Right renal cortex interstitium (tissue), 3 donors: Measurements from ENCODE around the gene LRRC45. TPM values are rescaled to one million over a fixed set of nuclear protein-coding genes. Genes with fewer than 3 reads are reported as not detected.

Source experiments
- DNase-seq, 3 donors: peaks; one replicate each; pipeline ENCODE4 v3.0.0-alpha.2; 2013; ENCODE audit warnings: low read depth in 3 of 3, low spot score in 2 of 3
- polyA plus RNA-seq, 3 donors: library from polyadenylated mRNA; unstranded; fragments of 120-200 nt; gene quantifications; one replicate each; pipeline ENCODE4 v1.2.1, GENCODE V29; 2013; ENCODE audit not compliant: insufficient read length in 3 of 3

LRRC45 gene
- polyA plus RNA-seq, 3 donors = 11.0 to 12.9 (median 11.9) TPM

DNA sequence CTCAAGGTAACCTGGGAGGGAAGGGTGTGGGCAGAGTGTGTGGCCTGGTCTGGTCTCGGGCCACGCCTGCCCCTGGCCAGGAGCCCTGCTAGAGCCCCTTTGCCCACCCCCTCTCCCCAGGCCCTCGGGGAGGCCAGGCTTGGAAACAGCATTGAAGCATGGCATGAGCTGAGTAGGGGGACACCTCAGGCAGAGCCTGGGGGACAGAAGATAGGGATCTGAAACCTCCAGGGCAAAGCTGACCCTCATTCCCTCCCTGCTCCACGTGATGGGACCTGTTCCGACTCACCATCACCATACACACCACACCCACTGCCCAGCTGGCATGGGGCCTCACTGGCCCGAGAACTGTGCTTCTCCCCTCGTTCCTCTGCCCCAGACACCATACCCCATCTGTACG lies 26.0 kb downstream of the LRRC45 start:
- DNase-seq = no peak

DNA sequence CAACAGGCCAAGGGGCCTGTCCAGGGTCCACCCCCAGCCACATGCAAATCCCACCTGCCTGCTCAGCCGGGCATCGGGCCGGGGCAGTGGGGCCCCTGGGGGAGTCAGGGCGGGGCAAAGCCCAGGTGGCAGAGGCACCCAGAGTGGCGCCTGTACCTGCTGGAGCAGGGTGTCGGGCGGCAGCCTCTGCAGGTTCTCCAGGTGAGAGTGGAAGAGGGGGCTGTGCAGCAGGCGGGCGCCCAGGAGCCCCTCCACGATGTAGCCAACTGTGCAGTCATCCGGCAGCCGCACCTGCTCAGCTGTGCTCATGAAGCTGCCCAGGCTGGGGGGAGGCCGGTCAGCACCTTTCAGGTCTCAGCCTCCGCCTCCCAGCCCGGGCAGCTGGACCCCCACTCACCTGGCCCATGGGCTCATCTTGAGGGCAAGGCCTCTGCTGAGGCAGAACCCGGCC lies 26.4 kb downstream of the LRRC45 start:
- DNase-seq = no peak

DNA sequence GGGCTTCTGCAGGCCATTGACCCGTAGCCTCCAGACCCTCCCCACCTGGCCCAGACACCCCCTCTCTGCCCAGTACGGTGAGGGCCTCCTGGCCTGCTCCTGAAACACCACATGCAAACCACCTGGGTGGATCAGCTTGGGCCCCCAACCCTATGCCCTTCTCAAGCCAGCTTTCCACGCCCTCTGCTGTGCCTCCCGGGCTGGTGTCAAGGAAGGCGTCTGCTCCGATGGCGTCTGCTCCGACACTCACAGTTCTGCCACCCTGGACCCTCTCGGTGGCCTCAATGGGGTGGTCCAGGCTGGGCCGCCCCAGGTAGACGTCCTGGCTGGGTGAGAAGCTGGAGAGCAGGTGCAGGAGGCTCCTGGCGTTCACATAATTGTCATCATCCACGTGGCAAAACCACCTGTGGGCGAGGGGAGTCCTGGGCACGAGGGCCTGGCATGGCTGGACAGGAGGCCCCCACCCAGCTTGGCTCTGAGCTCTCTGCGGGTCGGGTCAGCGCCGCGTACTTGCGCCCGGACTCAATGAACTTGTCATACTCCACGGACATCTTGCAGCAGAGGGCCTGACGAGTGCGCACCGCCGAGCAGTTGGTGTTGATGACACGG lies 27.2 kb downstream of the LRRC45 start:
- DNase-seq = no peak

- no peak for DNase-seq
Observed at GRCh38 chr17:82050761-82051641, 27.9 kb downstream of the LRRC45 start.

GRCh38 chr17:82051776-82052637 lies 28.9 kb downstream of the LRRC45 start, which contains the start of the genes GPS1 and RFNG:
GPS1 (plus strand) TSS chr17:82051898; CDS start chr17:82051932, 34 bp downstream.
RFNG (minus strand) TSS chr17:82051811; CDS start chr17:82051766, 45 bp downstream.
- DNase-seq = no peak

DNA sequence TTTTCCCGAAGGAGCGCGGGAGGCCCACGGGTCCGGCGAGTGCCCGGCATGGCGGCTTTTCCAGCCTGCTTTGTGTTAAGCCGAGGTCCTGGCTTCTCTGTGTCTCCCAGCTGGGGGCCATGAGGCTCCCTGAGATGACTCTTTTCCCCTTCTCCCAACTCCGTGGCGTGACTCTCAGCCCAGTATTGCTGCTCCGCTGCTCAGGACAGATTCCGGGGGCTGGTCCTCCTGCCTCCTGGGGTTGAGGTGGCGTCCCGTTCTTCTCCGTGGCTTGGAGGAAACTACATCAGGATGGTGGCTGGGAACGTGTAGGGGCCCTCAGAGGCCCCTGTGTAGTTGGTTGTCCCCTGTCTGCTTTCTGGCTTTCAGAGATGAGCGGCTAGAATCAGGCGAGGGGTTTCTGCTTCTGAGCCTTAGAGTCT lies 29.5 kb downstream of the LRRC45 start:
- DNase-seq = no peak

- no peak for DNase-seq
Observed at GRCh38 chr17:82053130-82053529, 30.0 kb downstream of the LRRC45 start.

- no peak for DNase-seq
Observed at GRCh38 chr17:82053556-82054263, 30.6 kb downstream of the LRRC45 start.

- DNase-seq = no peak
Observed at GRCh38 chr17:82054351-82055022, 31.4 kb downstream of the LRRC45 start.

DNA sequence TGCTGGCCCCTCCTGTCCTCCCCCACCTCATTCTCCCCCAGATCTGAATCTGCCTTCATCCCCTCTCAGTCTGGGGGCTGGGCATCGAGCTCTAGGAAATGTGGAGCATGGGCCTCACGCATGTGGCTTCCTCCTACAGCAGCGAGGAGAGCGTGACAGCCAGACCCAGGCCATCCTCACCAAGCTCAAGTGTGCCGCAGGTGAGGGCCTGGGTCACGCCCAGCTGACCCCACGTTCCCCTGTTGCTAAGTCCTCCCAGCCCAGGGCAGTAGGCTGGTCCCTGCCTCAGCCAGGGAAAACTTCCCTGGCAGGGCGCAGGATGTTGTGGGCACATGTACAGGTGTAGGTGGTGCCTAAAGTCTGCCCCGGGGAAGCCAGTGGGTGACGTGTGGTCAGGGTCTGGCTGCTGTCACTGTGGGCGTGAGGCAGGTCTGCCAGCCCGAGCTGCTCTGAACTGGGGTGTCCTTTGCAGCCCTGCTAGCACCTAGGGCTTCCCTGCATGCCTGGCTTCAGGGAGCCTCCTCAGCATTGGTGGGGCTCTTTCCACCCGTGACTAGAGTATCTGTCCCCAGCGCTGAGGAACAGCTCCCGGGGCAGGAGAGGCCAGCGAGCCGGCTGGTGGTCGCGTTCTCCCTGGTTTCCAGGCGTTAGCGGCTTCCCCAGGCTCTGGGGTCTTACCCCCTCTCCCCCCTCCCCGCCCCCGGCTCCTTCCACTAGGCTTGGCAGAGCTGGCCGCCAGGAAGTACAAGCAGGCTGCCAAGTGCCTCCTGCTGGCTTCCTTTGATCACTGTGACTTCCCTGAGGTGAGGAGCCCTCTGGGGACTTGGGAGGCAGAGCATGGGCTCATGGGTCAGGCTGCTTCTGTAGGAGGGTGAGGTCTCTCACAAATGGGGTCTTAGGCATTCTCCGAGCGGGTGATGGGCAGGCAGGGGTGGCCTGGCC lies 32.2 kb downstream of the LRRC45 start:
- no peak for DNase-seq

DNA sequence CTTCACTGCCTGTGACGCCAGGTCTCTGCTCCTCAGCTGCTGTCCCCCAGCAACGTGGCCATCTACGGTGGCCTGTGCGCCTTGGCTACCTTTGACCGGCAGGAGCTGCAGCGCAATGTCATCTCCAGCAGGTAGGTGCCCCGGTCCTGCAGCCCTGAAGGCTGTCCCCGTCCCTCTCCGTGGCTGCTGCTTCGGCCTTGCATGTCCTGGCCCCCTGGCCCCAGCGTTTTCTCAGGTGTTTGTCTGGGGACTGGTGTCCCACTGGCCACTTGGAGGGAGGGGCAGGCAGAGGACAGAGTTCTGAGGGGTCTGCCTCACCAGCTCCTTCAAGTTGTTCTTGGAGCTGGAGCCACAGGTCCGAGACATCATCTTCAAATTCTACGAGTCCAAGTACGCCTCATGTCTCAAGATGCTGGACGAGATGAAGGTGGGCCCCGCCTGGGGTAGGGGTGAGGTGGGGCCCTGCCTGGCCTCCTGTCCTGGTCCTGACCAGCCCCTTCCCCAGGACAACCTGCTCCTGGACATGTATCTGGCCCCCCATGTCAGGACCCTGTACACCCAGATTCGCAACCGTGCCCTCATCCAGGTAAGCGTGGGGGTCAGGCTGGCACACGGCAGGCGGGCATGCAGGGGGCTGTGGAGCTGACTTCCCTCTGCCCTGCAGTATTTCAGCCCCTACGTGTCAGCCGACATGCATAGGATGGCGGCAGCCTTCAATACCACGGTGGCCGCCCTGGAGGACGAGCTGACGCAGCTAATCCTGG lies 33.0 kb downstream of the LRRC45 start:
- DNase-seq = no peak

DNA sequence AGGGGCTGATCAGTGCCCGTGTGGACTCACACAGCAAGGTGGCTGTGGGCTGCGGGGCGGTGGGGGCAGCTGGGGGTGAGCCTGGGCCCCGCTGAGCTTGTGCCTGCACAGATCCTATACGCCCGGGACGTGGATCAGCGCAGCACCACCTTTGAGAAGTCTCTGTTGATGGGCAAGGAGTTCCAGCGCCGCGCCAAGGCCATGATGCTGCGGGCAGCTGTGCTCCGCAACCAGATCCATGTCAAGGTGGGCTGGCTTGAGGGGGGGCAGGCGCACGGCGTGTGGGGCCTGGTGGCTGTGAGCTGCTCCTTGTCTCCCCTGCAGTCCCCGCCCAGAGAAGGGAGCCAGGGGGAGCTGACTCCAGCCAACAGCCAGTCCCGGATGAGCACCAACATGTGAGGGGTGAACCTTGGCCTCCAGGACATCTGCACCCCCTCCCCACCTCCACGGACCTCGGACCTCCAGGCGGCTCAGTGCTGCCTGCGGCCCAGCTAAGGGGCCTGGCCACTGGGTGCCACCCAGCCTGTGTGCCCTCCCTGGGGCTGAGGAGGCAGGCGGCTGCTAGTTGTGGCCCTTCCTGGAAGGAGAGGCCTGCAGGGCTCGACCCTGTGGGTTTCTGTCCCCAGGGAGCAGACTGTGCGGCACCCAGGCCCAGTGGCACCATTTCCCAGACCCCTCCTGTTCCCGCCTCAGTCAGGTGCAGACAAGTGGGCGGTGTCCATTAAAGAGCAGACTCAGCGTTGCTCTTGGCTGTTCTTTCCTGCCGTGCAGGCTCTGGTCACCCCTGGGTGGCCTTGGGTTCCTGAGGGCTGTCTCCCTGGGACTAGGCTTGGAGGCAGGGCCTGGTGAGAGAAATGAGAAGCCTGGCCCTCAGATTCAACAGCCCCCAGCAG lies 33.9 kb downstream of the LRRC45 start:
- DNase-seq = no peak

GRCh38 chr17:82058230-82058854 lies 35.2 kb downstream of the LRRC45 start:
- DNase-seq = no peak

GRCh38 chr17:82058855-82059249 lies 35.7 kb downstream of the LRRC45 start:
- no peak for DNase-seq

DNA sequence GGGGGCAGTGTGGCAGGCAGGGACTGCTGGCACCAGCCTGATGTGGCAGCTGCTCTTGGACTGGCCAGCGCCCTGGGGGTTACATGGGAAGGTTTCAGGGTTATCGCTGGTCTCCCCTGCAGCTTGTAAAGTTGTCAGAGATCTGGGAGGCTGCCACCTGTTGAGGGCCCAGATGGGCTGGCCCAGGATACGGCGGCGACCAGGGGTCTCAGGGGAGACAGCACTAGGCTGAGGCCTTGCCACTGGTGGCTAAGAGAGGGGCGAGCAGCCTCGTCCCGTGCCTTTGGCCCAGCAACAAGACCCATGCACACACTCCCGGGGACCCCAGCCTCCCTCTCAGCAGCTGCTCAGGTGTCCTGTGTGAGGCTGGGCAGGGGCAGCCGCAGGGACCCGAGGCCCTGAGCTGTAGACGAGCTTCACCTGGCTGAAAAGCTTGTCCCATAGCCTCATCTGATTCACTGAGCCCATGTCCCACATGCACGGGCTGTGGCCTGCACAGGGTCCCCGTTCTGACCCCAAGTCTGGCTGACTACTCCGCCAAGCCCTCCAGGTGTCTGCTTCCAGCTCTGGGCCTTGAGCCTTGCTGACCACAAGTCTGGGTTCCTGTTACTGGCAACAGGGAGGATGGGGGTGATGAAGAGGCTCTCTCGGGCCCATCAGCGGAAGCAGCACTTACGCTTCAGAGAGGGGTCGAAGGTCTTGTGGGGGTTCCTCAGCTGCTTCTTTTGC lies 36.3 kb downstream of the LRRC45 start:
- DNase-seq = no peak

- DNase-seq = no peak
Observed at GRCh38 chr17:82060001-82060380, 36.9 kb downstream of the LRRC45 start.
